CD4-positive, alpha-beta T cell treated with Interleukin-6 for 4 hours (primary cell): Measurements from ENCODE around the gene SAMD13.

Experiments
- DNase-seq: peaks from one replicate; pipeline ENCODE4 v3.0.0-alpha.2; 2020; ENCODE audit warnings: mixed read lengths

SAMD13 gene

DNA sequence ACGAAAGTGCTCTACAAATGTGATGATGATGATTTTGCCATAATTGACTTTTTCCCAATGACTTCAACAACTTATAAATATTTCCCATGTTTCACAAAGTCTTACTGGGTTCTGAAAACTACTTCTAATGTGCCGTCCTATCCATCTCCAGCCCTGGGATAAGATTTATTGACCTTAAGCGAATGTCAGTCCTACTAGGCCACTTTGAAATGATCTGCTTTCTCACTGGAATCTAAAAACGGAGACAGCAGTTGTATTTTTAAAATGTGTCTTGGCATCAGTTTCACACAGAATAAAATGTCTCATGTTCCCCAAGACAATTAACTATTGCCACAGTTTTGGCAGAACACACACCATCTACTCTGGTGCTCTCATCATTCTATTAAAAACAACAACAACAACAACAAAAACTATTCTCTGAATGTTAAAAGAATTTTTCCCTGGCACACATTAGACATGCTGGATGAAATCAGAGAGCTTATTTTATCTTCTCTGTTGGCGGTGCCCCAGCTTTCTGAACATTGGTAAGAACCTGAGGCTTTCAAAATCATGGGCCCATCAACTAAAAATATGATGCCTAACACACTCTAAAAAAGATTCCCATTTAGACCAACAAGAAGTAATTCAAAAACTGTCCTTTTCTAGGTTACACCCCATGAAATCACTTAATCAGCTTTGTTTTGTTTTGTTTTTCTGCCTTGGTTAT, 73.6 kb downstream of the SAMD13 start:
- no peak for DNase-seq

DNA sequence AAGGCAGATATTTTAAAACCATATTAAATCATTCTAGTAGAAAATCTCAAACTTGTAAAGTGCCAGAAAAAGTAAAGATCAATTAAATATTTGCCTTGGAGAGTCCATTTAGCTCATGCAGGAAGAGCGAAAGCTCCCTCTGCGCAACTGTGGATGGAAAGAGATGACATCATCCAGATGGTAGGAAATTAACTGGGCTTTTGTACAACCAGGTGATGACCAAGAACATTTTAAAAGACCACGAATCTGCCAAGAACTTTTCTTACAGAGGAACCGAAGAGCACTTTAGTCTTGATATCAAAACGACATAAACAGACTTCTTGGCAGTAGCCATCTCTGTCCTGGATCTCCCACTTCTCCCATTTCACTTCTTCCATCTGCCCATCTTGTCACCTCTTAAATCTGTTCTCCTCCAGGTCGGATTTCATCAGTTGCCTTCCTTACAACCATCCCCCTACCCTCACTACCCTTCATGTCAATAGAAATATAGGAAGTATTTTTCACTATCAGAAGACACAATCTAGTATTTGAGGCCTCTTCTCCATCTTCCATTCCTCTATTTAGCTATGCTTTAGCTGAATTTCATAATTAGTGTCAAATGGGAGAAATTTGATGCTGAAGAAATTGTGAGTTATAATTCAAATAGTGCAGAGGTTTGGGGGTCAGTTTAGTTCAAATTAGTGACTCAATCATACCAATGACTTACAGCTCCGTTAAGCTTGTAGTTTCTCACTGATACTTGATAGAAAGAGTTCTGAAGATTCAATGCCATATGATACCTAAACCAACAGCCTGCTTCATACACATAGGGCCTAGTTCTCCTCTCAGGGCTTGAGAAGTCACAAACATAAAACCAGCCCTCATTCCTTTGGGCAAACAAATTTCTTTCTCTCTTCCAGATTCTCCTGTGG, 74.7 kb downstream of the SAMD13 start:
- DNase-seq: no peak

DNA sequence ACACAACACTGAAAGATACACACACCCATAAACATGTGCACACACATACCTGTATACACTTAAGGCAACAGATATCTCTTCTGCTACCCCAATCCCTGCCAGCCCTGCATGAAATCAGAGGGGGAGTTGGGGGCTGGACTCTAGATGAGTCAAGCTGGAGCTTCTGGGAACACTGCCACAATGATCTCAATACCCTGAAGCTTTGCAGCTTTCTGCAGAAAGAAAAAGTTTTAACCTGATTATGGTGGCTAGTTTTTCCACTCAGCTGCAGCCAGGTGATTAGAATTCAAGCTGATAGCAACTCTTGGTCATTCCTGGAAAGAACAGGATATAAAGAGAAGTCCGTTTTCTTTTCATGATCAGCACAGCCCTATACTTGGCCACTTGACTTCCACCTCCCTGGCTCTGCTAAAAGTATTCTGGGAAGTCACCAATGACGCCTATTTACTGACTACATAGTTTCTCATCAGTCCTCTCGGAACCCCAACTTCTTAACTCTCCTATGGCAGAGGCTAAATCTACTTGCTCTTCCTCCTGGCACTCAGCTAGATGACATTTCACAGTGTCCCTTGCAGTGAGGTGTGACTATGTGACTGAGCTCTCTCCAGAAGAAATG, 76.1 kb downstream of the SAMD13 start:
- DNase-seq: no peak

DNA sequence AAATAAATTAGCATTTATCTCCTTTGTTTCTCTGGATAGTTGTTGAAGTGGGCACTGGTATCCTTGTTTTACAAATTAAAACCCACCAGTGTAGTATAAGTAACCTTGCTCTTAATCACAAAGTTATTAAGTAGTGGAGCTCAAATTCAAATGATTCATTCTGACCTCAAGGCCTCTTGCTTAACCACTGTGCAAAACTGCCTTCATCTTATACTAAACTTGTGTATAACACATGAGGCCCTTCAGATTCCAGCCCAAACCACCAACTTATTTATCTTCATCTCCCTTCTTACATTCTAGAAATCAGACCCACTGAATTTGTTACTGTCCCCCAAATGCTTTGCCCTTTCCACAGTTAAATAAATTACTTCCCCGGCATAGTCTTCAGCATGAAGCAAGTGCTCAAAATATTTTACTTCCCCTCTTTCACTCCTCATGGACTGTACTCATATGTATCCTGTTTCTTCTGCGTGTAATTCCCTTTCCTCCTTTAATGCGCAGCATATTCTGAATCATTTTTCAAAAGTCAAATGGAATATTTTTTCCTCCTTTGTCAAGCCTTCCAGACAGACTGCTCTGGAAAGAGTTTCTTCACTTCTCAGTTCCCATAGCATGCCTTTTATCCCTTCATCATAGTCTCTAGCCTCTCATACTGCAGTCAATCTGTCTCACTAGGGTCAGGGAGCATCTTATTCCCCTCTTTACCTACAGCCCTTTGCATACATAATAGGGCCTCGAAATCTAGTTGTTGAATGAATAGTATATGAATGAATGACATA, 77.8 kb downstream of the SAMD13 start:
- no peak for DNase-seq

DNA sequence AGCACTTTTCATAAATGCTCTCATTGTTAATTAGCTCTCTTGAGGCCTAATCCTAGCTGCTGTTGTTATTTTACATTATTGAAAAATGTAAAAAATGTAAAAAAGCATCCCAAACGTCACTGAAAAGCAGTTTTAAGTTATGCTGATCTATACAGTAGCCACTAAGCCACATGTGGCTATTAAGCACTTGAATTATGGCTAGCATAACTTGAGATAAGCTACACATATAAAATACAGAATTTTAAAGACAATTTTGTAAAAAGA, 78.3 kb downstream of the SAMD13 start:
- no peak for DNase-seq

GRCh38 chr1:84382127-84382526, 80.6 kb downstream of the SAMD13 start:
- no peak for DNase-seq

DNA sequence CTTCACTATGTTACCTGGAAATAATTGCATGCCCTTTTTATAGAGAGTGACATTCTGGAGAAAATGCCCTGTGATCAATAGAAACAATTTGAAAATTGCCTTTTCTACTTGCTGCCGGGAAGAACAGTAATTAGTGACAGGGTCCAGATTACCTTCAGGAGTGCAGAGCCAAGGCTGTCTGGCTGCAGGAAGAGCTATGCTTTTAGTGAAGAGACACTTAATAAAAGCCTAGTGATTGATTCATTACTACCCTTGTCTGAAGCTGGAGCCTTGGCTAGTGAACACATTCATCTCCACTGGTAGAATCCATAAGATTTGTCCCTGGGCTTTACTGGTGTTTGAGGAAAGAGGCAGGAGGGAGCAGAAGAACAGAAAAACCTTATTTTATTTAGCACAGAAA, 83.8 kb downstream of the SAMD13 start:
- DNase-seq: no peak

DNA sequence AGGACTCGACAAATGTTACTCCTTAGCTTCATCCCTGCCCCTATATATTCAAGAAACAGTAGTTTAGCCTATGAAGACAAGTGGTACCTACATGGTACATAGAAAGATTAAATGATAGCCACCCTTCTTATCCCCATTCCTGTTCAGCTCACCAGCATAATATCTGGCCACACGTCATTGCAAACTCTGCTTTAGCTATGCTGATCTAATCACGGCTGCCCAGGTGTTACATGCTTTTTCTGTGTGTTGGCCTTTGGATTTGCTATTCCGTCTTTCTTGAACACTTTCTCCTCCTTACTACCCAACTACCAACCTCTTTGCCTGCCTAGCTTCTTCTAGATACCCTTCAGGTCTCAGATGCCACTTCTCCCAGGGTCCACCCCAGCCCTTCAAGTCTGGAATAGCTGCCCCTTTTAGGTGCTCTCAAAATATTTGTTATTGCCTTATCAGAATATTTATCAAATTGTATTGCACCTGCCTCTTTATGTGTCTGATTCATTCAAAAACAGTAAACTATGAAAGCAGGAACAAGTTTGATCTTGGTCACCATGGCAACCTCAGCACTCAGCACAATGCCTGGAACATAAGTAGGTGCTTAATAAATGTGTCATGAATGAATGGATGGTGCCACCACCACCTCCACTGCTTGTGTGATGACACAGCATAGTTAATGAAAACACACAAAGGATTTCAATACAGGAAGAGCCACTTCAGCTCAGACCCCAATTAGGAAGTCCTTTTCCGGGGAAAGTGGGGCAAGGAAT, 85.4 kb downstream of the SAMD13 start:
- no peak for DNase-seq

GRCh38 chr1:84387480-84388163, 86.1 kb downstream of the SAMD13 start:
- DNase-seq: no peak

DNA sequence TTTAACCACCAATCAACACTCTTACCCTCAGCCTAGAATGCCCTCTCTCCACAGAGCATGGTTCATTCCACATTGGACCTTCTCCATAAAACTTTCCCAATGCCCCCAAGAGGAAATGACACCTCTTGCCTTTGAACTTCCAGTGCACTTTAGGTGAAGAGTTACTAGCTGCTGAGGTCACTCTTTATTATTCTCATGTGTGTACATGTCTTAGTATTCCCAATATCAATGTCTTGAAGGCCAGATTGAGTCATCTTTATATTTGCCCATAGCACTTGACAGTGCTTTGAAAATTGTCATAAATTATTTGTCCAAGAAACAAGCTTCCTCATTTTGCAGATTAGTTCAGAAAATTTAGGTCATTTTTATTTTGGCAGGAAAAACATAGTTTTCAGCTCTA, 88.7 kb downstream of the SAMD13 start:
- DNase-seq: no peak

DNA sequence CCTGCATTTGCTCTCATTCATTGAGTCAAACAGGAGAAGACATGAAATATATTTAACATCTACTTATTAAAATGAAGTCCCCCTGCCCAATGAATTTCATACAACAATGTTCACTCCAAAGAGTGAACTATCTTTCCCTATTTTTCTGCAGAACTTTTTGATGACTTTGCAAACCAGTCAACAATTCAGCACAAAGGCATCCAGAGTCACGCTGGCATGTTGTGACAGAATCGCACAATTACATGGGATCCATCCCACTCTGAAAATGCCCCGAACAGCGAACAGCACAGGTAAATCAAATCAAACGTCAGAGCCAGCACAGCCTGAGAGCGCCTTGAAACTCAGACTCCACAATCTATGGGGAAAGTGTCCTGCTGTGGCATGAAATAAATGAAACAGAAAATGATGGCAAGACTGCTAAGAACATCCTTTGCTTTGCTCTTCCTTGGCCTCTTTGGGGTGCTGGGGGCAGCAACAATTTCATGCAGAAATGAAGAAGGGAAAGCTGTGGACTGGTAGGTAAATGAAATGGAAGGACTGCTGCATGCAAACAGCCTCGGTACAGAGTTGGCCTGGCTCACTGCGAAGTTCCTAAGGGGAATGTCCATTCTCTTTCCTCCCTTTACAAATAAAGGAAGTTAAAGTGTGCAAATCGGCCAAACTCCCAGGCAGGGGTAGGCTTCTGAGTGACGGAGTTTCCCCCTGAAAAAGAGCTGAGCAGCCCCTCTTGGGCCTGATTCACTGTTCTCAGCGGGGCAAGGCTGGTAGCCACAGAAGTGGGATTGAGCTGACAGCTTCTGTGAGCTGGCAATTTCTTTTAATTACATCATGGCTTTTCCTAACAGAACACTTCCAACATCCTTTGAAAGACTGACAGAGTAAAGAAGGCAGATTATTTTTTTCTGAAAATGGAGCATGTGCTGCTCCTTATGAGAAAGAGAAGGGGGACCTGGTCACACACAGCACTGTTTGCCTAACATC, 97.0 kb downstream of the SAMD13 start, which contains the start of gene DNASE2B:
Gene DNASE2B, plus strand, starts transcription at position 310 of the 981 bp plus-strand sequence. Its CDS starts 81 bp downstream, at position 391.
- no peak for DNase-seq
